DLD1 (cell line): Measurements from ENCODE around the gene HAPLN3.

Experiments
- in situ Hi-C: cut with HindIII; loops from 2 replicates; pipeline ENCODE4 v1.10.0; 2017; ENCODE audit warnings: low sequenced_read_pairs

HAPLN3 gene

GRCh38 chr15:88865498-88866099 is 29.7 kb downstream of the HAPLN3 start:
- in situ Hi-C loops: no loop called here

GRCh38 chr15:88864861-88865497 is 30.4 kb downstream of the HAPLN3 start:
- in situ Hi-C loops: no loop called here

GRCh38 chr15:88863412-88863811 is 31.9 kb downstream of the HAPLN3 start:
- in situ Hi-C loops: no loop called here

GRCh38 chr15:88860212-88860611 is 35.1 kb downstream of the HAPLN3 start:
- in situ Hi-C loops: no loop called here

- in situ Hi-C loops: no loop called here
Observed at GRCh38 chr15:88859550-88859949, 35.8 kb downstream of the HAPLN3 start.

GRCh38 chr15:88858934-88859333 is 36.4 kb downstream of the HAPLN3 start:
- in situ Hi-C loops: no loop called here

GRCh38 chr15:88852476-88852875 is 42.9 kb downstream of the HAPLN3 start:
- in situ Hi-C loops: no loop called here

GRCh38 chr15:88849376-88850072 is 45.8 kb downstream of the HAPLN3 start:
- in situ Hi-C loops: no loop called here

GRCh38 chr15:88848203-88848602 is 47.1 kb downstream of the HAPLN3 start:
- in situ Hi-C loops: no loop called here

- in situ Hi-C loops: no loop called here
Observed at GRCh38 chr15:88847144-88847543, 48.2 kb downstream of the HAPLN3 start.

- in situ Hi-C loops: no loop called here
Observed at GRCh38 chr15:88845616-88846015, 49.7 kb downstream of the HAPLN3 start.

- in situ Hi-C loops: no loop called here
Observed at GRCh38 chr15:88844749-88845386, 50.5 kb downstream of the HAPLN3 start.

- in situ Hi-C loops: no loop called here
Observed at GRCh38 chr15:88843334-88843733, 52.0 kb downstream of the HAPLN3 start.

GRCh38 chr15:88842156-88842555 is 53.2 kb downstream of the HAPLN3 start:
- in situ Hi-C loops: no loop called here

- in situ Hi-C loops: no loop called here
Observed at GRCh38 chr15:88841236-88841635, 54.1 kb downstream of the HAPLN3 start.

GRCh38 chr15:88839961-88840360 is 55.4 kb downstream of the HAPLN3 start:
- in situ Hi-C loops: no loop called here

- in situ Hi-C loops: no loop called here
Observed at GRCh38 chr15:88839146-88839545, 56.2 kb downstream of the HAPLN3 start.

- in situ Hi-C loops: no loop called here
Observed at GRCh38 chr15:88838667-88839066, 56.7 kb downstream of the HAPLN3 start.

GRCh38 chr15:88835646-88836045 is 59.7 kb downstream of the HAPLN3 start:
- in situ Hi-C loops: no loop called here

GRCh38 chr15:88835119-88835518 is 60.2 kb downstream of the HAPLN3 start:
- in situ Hi-C loops: no loop called here

- in situ Hi-C loops: no loop called here
Observed at GRCh38 chr15:88834211-88834812, 61.0 kb downstream of the HAPLN3 start.
